Measurements from ENCODE around the gene ACD. TPM values are rescaled to one million over a fixed set of nuclear protein-coding genes. Genes with fewer than 3 reads are reported as not detected.
A peak's percentile ranks its signal among the peaks of the same experiment; 100 is the strongest.
"Not testable (repeated sequence)": the region's sequence is repeated elsewhere in the genome, so short reads cannot be mapped to it uniquely, and the experiment has no call there.

Gene ACD
- total RNA-seq = 10 to 100 TPM; 13.3 to 16.0 TPM
- long read RNA-seq, donor 1, partial matches to known transcripts = 1 of 7 reads
- long read RNA-seq, donor 1, other reads (novel, unspliced or antisense) = 2 of 7 reads
- long read RNA-seq, donor 2, transcript ACD-214 (12 exons, 2,065 nt) = major isoform, 20 of 38 reads
- long read RNA-seq, donor 2, partial matches to known transcripts = 9 of 38 reads
- long read RNA-seq, donor 2, other reads (novel, unspliced or antisense) = 8 of 38 reads

- intact Hi-C loops (cut with DNase I) = loop anchor here in 1 of 2 donors (10.0 kb wide), 1 partner anchor 95 kb away; the partner anchor contains the start of gene CTCF
- peak; percentile 97 for DNase-seq (ENCODE audit: low spot score)
Observed at GRCh38 chr16:67659675-67660563, at the start of gene ACD. Gene ACD (minus strand): TSS chr16:67660260. CDS start chr16:67660220, 40 bp downstream.

GRCh38 chr16:67709050-67709449, 49.0 kb upstream of the ACD start:
- no peak for DNase-seq (ENCODE audit: low spot score)
- intact Hi-C loops (cut with DNase I) = no loop called here

GRCh38 chr16:67708368-67708771, 48.3 kb upstream of the ACD start:
- intact Hi-C loops (cut with DNase I) = no loop called here
- no peak for DNase-seq (ENCODE audit: low spot score)

- intact Hi-C loops (cut with DNase I) = no loop called here
- no peak for DNase-seq (ENCODE audit: low spot score)
Observed at GRCh38 chr16:67707790-67708189, 47.7 kb upstream of the ACD start.

DNA sequence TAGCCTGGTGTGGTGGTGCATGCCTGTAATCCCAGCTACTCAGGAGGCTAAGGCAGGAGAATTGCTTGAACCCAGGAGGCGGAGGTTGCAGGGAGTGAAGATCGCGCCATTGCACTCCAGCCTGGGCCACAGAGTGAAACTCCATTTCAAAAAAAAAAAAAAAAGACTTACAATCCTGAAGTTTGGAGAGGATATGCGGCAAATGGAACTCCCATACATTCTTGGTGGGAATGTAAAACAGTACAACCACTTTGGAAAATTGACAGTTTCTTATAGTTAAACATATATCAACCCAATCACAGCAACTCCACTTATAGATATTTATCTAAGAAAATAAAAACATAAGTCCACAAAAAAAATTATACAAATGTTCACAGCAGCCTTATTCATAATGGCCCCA, 47.1 kb upstream of the ACD start:
- DNase-seq (ENCODE audit: low spot score) = no peak
- intact Hi-C loops (cut with DNase I) = no loop called here

GRCh38 chr16:67704110-67704509, 44.0 kb upstream of the ACD start:
- intact Hi-C loops (cut with DNase I) = no loop called here
- no peak for DNase-seq (ENCODE audit: low spot score)

- intact Hi-C loops (cut with DNase I) = no loop called here
- no peak for DNase-seq (ENCODE audit: low spot score)
Observed at GRCh38 chr16:67703626-67704025, 43.6 kb upstream of the ACD start.

DNA sequence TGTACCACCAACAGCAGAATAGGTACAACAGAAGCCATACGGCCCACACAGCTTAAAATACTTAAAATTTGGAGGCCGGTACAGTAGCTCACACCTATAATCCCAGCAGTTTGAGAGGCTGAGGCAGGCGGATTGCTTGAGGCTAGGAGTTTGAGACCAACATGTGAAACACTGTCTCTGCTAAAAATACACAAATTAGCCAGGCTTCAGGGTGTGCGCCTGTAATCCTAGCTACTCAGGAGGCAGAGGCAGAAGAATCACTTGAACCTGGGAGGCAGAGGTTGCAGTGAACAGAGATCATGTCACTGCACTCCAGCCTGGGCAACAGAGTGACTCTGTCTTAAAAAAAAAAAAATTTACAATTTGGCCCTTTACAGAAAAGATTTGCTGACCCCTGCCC, 42.1 kb upstream of the ACD start:
- intact Hi-C loops (cut with DNase I) = no loop called here
- no peak for DNase-seq (ENCODE audit: low spot score)

DNA sequence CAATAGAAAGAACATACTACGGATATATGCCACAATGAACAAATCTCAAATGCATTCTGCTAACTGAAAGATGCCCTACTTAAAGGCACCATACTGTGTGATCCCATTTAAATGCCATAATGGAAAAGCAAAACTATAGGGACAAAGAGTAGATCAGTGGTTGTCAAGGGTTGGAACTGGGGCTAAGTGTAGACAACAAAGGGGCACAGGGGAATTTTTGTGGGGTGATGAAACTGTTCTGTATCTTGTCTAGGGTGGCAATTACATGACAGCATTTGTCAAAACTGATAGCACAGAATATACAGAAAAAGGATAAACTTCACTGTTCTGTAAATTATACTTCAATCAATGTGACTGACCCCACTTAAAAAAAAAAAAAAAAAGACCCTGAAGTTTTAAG, 41.4 kb upstream of the ACD start:
- intact Hi-C loops (cut with DNase I) = no loop called here
- DNase-seq (ENCODE audit: low spot score) = no peak

GRCh38 chr16:67699265-67699664, 39.2 kb upstream of the ACD start:
- intact Hi-C loops (cut with DNase I) = no loop called here
- no peak for DNase-seq (ENCODE audit: low spot score)

DNA sequence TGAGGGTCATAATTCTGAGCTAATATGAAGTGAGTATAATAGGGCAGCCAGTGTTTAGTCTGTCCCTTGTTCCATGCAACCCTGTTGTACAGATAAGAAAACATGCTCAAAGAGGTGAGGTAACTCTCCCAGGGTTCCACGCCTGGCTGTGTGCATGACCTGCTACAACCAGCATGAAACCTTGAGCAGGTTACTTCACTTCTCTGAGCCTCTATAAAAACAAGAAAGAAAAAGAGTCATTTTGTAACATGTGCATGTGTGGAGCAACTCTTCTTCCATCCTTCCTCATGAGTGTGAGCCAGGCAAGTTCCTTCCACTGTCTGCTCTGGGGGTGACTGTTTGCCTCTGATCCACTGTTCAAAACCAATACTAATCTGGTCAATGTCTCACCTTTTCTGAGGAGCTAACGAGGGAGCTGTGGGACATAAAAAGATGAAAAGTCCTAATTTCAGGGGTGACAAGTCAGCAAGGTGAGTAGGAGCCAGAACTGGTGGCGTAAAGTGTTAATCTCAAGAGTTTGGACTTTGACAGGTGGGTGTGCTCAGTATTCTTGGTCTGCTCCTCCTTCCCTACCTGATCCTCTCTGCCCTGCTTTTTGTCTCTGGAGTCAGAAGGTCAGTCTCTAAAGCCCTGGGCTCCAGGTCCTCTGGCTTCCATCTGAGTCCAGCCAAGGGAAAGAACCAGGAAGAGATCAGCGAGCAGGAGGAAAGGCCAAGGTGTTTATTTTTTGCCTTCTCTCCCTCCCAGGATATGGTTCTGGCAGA, 37.5 kb upstream of the ACD start:
- intact Hi-C loops (cut with DNase I) = no loop called here
- no peak for DNase-seq (ENCODE audit: low spot score)

DNA sequence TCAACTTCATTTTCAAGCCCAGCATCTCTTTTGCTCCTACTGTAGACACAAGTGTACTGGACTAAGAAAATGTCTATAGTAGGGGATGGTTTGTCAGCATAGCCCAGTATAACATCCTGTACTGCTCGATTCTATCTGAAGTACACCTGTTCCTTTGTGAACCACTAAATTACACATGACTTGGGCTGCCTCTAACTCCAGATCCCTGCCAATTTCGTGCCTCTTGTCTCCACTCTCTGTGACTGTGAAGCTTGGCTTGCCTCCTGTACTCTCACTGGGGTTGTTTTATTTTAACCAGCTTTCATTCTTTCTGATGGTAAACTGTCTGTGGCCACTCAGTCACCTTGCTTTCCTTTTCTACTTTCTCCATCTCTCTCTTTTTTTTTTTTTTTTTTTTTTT, 34.6 kb upstream of the ACD start:
- intact Hi-C loops (cut with DNase I) = no loop called here
- DNase-seq (ENCODE audit: low spot score) = no peak

DNA sequence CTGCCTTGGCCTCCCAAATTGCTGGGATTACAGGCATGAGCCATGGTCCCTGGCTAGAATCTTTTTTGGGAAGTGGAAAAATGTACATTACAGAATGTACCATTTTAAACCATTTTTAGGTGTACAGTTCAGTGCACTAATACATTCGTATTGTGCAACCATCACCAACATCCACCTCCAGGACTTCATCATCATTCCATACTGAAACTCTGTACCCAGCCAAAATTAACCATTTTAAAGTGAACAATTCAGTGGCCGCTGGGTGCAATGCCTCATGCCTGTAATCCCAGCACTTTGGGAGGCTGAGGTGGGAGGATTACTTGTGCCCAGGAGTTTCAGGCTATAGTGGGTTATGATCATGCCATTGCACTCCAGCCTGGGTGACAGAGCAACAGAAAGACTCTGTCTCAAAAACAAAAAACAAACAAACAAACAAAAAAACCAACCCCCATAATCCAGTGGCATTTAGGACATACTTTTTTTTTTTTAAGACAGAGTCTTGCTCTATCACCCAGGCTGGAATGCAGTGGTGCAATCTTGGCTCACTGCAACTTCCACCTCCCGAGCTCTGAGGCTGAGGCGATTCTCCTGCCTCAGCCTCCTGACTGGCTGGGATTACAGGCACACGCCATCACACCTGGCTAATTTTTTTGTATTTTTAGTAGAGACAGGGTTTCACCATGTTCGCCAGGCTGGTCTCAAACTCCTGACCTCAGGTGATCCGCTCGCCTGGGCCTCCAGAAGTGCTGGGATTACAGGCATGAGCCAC, 33.6 kb upstream of the ACD start:
- intact Hi-C loops (cut with DNase I); DNase-seq (ENCODE audit: low spot score): not testable (repeated sequence)

DNA sequence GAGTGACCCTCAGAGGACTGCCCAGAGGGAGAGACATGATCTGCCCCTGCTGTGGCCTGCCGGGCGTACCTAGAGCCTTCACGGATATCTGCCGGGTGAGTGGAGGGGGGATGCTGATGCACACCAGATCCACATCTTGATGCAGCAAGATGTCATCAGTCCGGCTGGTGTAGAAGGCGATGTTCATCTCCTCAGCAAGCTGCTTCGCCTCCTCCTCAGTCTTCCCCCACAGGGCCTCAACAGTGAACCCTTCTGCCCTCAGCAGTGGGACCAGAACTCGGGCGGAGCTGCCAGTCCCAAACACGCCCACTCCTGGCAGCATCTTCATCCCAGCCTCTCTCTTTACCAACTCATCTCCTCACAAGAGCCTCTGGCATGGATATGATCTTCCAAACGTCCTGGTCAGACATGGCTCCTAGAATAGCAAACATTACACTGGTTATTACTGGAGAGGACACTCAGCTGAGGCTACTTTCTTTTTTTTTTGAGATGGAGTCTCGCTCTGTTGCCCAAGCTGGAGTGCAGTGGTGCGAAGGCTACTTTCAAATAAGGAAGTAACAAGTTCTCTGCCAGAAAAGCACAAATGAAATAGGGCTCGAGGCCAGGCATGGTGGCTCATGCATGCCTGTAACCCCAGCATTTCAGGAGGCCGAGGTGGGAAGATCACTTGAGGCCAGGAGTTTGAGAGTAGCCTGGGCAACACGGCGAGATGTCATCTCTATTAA, 25.5 kb upstream of the ACD start:
- intact Hi-C loops (cut with DNase I) = no loop called here
- no peak for DNase-seq (ENCODE audit: low spot score)

DNA sequence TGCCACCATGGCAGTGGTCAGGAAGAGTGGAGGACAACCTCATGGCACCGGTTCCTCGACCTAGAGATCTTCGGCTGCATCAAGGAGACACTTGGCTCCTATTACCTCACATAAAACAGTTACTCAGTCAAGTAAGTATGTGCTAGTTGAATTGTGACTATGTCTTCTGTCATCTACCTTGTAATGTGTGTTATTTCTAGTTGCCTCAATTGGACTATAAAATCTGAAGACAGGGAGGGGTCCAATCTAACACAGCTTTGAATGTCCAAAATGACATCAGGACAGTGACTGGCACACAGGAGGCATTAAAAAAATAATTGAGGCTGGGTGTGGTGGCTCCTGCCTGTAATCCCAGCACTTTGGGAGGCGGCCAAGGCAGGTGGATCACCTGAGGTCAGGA, 23.7 kb upstream of the ACD start:
- intact Hi-C loops (cut with DNase I) = no loop called here
- DNase-seq (ENCODE audit: low spot score) = no peak

DNA sequence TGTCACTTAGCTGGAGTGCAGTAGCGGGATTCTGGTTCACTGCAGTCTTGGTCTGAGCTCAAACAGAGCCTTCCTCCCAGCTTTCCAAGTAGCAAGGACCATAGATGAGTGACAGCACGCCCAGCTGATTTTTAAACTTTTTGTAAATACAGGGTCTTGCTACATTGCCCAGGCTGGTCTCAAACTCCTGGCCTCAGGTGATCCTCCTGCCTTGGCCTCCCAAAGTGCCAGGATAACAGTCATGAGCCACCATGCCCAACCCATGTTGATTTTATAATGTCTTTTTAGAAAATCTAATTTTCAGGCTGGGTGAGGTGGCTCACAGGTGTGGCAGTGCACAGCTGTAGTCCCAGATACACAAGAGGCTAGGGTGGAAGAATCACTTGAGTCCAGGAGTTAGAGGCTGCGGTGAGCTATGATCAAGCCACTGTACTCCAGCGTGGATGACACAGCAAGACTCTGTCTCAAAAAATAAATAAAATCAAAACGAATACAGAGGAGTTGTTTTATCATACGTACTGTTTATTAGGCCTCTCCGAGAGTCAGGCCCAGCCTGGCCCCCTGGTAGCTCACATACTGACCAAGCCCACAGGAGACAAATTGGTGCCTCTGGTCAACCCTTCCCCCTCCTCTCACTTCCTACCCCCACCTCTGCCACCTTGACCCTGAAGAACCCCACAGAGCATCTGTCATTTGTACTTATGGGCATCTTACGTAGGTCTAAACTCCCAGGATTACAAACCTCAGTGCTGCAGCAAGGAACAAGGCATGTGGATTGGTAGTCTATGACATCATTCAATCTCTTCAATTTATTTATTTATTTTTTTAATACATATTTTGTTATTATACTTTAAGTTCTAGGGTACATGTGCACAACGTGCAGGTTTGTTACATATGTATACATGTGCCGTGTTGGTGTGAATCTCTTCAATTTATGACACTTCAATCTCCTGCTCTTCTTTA, 20.2 kb upstream of the ACD start:
- intact Hi-C loops (cut with DNase I) = no loop called here
- DNase-seq (ENCODE audit: low spot score) = no peak

- intact Hi-C loops (cut with DNase I) = no loop called here
- no peak for DNase-seq (ENCODE audit: low spot score)
Observed at GRCh38 chr16:67678354-67679023, 18.4 kb upstream of the ACD start.

Measured in posterior vena cava (tissue), 2 donors.